WTC11 (cell line): ENCODE data around the gene ZSCAN20.

Experiments
- CREM ChIP-seq: sonication (generic); formaldehyde crosslinking; IDR thresholded peaks from 2 replicates; pipeline ENCODE4 v1.8.1; 2022; ENCODE audit warnings: mild to moderate bottlenecking, missing genetic modification reagents, moderate library complexity
- CTCF ChIP-seq: fragments of 200-600 bp; IDR thresholded peaks from 2 replicates; pipeline ENCODE4 v1.8.0; 2022; ENCODE audit warnings: antibody characterized with exemption
- FOXP4 ChIP-seq: sonication (generic); formaldehyde crosslinking; IDR thresholded peaks from 2 replicates; pipeline ENCODE4 v1.8.0; 2022; ENCODE audit warnings: mild to moderate bottlenecking, missing genetic modification reagents
- IRF2 ChIP-seq: sonication (generic); formaldehyde crosslinking; IDR thresholded peaks from 2 replicates; pipeline ENCODE4 v1.8.0; 2022; ENCODE audit warnings: low read depth, missing genetic modification reagents, borderline replicate concordance
- JUN ChIP-seq: sonication (generic); formaldehyde crosslinking; IDR thresholded peaks from 2 replicates; pipeline ENCODE4 v1.8.0; 2023; ENCODE audit warnings: mild to moderate bottlenecking, missing genetic modification reagents
- MAX ChIP-seq: sonication (generic); formaldehyde crosslinking; IDR thresholded peaks from 2 replicates; pipeline ENCODE4 v1.8.0; 2022; ENCODE audit warnings: mild to moderate bottlenecking, missing genetic modification reagents
- NFYB ChIP-seq: sonication (generic); formaldehyde crosslinking; conservative IDR thresholded peaks from 2 replicates; pipeline ENCODE4 v1.8.0; 2022; ENCODE audit warnings: low read depth, missing genetic modification reagents
- USF1 ChIP-seq: sonication (generic); formaldehyde crosslinking; IDR thresholded peaks from 2 replicates; pipeline ENCODE4 v1.8.0; 2022; ENCODE audit warnings: mild to moderate bottlenecking, missing genetic modification reagents
- USF2 ChIP-seq: sonication (generic); formaldehyde crosslinking; IDR thresholded peaks from 2 replicates; pipeline ENCODE4 v1.8.1; 2023; ENCODE audit warnings: mild to moderate bottlenecking, missing genetic modification reagents, moderate library complexity
- ZNF423 ChIP-seq: fragments of 250-450 bp; sonication (Bioruptor Pico); IDR thresholded peaks from 2 replicates; pipeline ENCODE4 v2.1.2; 2022; ENCODE audit warnings: mild to moderate bottlenecking, moderate library complexity

- TF ChIP-seq MAX (CRISPR knock-in tag) (no peak), CTCF (no peak), JUN (CRISPR knock-in tag) (no peak), IRF2 (no peak), ZNF423 (CRISPR knock-in tag) (no peak), USF1 (no peak), CREM (no peak), NFYB (no peak), FOXP4 (no peak), USF2 (CRISPR knock-in tag) (no peak)
Observed at GRCh38 chr1:33459691-33460090, 12.8 kb upstream of the ZSCAN20 start.
